ENCODE data around the gene PTGER4. TPM values are rescaled to one million over a fixed set of nuclear protein-coding genes. Genes with fewer than 3 reads are reported as not detected.
A peak's percentile ranks its signal among the peaks of the same experiment; 100 is the strongest.

PTGER4 gene
- total RNA-seq, 4 donors from 2014 or later: 13.3 to 44.6 (median 27.9) TPM

GRCh38 chr5:40678460-40679147, 1.1 kb upstream of the PTGER4 start:
- peak overlapping the region; percentile 82 to 86 (median 86) for H3K27ac ChIP-seq (replicated peaks in 1 of 4)
- H3K36me3 ChIP-seq: no peaks in the 10 kb centered on the region
- H3K4me1 ChIP-seq: peaks cover 7 to 65% (median 54%) of the 10 kb centered on the region in 4 donors
- peaks cover 0 to 33% (median 0%) of the 10 kb centered on the region in 4 donors for H3K27me3 ChIP-seq
- peak overlapping the region; percentile 58 to 82 (median 64) for H3K4me3 ChIP-seq
- WGBS: 14% methylated on average over 12 of the region's 12 CpGs
- intact Hi-C loops (cut with DNase I): no loop called here
- no peak for DNase-seq (ENCODE audit: extremely low spot score)
- no peak for TF ChIP-seq CTCF (IDR thresholded peaks at IDR 0.05)
- TF ChIP-seq POLR2A (IDR thresholded peaks at IDR 0.05; ENCODE audit: low read depth): no peak
- TF ChIP-seq POLR2AphosphoS5 (IDR thresholded peaks at IDR 0.05): no peak
- no peak for TF ChIP-seq EP300 (IDR thresholded peaks at IDR 0.05)
- H3K9me3 ChIP-seq: no peaks in the 10 kb centered on the region

- DNase-seq (ENCODE audit: extremely low spot score): peak; percentile 98
- H3K4me1 ChIP-seq: peaks cover 7 to 72% (median 56%) of the 10 kb centered on the region in 4 donors
- intact Hi-C loops (cut with DNase I): no loop called here
Measured at GRCh38 chr5:40679148-40679912, 385 bp upstream of the PTGER4 start.

DNA sequence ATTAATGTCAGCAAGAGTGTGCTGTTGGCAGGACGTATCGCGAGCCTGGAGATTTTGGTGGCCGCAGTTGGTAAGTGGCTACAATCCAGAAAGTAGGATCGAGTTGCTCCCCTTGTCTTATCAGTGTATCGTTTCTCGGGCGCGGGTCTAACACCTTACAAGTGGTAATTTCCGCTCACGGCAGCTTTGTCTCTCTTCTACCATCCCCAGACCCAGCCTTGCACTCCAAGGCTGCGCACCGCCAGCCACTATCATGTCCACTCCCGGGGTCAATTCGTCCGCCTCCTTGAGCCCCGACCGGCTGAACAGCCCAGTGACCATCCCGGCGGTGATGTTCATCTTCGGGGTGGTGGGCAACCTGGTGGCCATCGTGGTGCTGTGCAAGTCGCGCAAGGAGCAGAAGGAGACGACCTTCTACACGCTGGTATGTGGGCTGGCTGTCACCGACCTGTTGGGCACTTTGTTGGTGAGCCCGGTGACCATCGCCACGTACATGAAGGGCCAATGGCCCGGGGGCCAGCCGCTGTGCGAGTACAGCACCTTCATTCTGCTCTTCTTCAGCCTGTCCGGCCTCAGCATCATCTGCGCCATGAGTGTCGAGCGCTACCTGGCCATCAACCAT, 1.1 kb downstream of the PTGER4 start:
- peak in 1 of 2 donors; percentile 2 for TF ChIP-seq POLR2AphosphoS5 (IDR thresholded peaks at IDR 0.05)
- TF ChIP-seq EP300 (IDR thresholded peaks at IDR 0.05): no peak
- TF ChIP-seq CTCF (IDR thresholded peaks at IDR 0.05): peak in 1 of 3 experiments; percentile 8
- no peaks in the 10 kb centered on the region for H3K36me3 ChIP-seq
- H3K4me3 ChIP-seq: peak overlapping the region; percentile 58 to 82 (median 64)
- H3K4me1 ChIP-seq: peaks cover 7 to 82% (median 68%) of the 10 kb centered on the region in 4 donors
- no peaks in the 10 kb centered on the region for H3K9me3 ChIP-seq
- peak overlapping the region; percentile 82 to 86 (median 86) for H3K27ac ChIP-seq (replicated peaks in 1 of 4)
- no peak for DNase-seq (ENCODE audit: extremely low spot score)
- intact Hi-C loops (cut with DNase I): loop anchor here (5.0 kb wide), 2 partner anchors 129 to 1099 kb away; no protein-coding TSS in a partner anchor
- WGBS: 8% methylated on average over 29 of the region's 37 CpGs
- H3K27me3 ChIP-seq: peaks cover 0 to 33% (median 0%) of the 10 kb centered on the region in 4 donors

More at GRCh38 chr5:40679148-40679912, 385 bp upstream of the PTGER4 start:
- no peak for TF ChIP-seq EP300 (IDR thresholded peaks at IDR 0.05)
- TF ChIP-seq CTCF (IDR thresholded peaks at IDR 0.05): no peak
- TF ChIP-seq POLR2A (IDR thresholded peaks at IDR 0.05; ENCODE audit: low read depth): peak; percentile 16
- TF ChIP-seq POLR2AphosphoS5 (IDR thresholded peaks at IDR 0.05): peak; percentile 75 to 98
- Histone ChIP-seq H3K9me3 (no peaks in the 10 kb centered on the region), H3K27ac (replicated peaks in 1 of 4) (peak overlapping the region; percentile 82 to 86 (median 86)), H3K4me3 (peak overlapping the region; percentile 58 to 82 (median 64)), H3K27me3 (peaks cover 0 to 33% (median 0%) of the 10 kb centered on the region in 4 donors), H3K36me3 (no peaks in the 10 kb centered on the region)
- 0% methylated on average over 22 of the region's 60 CpGs for WGBS

GRCh38 chr5:40681363-40682153, 1.8 kb downstream of the PTGER4 start:
- H3K4me1 ChIP-seq: peaks cover 7 to 79% (median 72%) of the 10 kb centered on the region in 4 donors
- H3K9me3 ChIP-seq: no peaks in the 10 kb centered on the region
- H3K27me3 ChIP-seq: peaks cover 0 to 32% (median 0%) of the 10 kb centered on the region in 4 donors
- whole genome bisulfite sequencing: 18% methylated on average over 51 of the region's 67 CpGs
- H3K27ac ChIP-seq (replicated peaks in 1 of 4): peak overlapping the region; percentile 82 to 86 (median 86)
- DNase-seq (ENCODE audit: extremely low spot score): no peak
- H3K36me3 ChIP-seq: no peaks in the 10 kb centered on the region
- intact Hi-C loops (cut with DNase I): loop anchor here (5.0 kb wide), 2 partner anchors 129 to 1099 kb away; no protein-coding TSS in a partner anchor
- no peak for TF ChIP-seq EP300 (IDR thresholded peaks at IDR 0.05)
- no peak for TF ChIP-seq POLR2A (IDR thresholded peaks at IDR 0.05; ENCODE audit: low read depth)
- TF ChIP-seq POLR2AphosphoS5 (IDR thresholded peaks at IDR 0.05): no peak
- no peak for TF ChIP-seq CTCF (IDR thresholded peaks at IDR 0.05)
- peak overlapping the region; percentile 58 to 82 (median 64) for H3K4me3 ChIP-seq
